GM12891 (cell line): ENCODE data around the gene ZMIZ2.

Experiments
- POLR2AphosphoS5 ChIP-seq: IDR thresholded peaks from 2 replicates; pipeline ENCODE4 v1.6.1; 2011; ENCODE audit warnings: low read depth, low read length, control low read depth
- TAF1 ChIP-seq: IDR thresholded peaks from 2 replicates; pipeline ENCODE4 v1.6.1; 2011; ENCODE audit warnings: low read depth, low read length, control low read depth

DNA sequence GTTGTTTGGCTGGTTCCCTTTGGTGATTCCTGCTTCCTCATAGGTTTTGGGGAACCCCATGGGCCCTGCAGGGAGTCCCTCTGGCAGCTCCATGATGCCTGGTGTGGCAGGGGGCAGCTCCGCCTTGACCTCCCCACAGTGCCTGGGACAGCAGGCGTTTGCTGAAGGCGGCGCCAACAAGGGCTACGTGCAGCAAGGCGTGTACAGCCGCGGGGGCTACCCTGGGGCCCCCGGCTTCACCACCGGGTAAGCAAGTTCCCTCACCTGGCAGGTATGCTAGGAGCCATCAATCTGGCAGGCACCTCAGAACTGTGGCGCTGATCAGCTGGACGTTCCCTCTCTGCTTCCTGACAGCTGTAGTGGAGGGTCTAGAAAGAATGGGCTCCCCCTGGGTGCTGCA lies 8.3 kb downstream of the ZMIZ2 start:
- no peak for TF ChIP-seq POLR2AphosphoS5
- no peak for TF ChIP-seq TAF1
